ENCODE measurements around the gene SAP130.
"Not testable (repeated sequence)": the region's sequence is repeated elsewhere in the genome, so short reads cannot be mapped to it uniquely, and the experiment has no call there.

SAP130 gene

GRCh38 chr2:127953128-127953718 lies 74.6 kb downstream of the SAP130 start:
- DNase-seq (ENCODE audit: low read depth, low spot score), result no peak

DNA sequence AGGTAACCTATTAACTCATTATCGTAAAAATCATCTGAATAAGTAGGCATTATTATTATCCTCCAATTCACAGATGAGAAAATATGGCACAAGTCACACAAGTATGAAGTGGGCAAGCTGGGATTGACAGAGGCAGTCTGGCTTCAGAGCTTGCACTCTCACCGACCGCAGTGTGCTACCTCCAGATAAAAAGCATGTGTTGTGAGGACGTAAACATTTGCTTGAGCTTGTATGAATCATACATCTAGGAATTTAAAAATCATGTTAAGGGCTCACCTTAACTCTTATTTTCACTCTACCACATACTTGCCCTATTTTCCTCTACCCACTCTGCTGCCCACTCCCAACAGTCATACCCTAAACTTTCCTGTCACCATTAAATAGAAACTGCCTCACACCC lies 76.8 kb downstream of the SAP130 start:
- no peak for DNase-seq (ENCODE audit: low read depth, low spot score)

- DNase-seq (ENCODE audit: low read depth, low spot score), result no peak
These were observed 77.6 kb downstream of the SAP130 start for GRCh38 chr2:127950264-127950663.

GRCh38 chr2:127945281-127945680 lies 82.6 kb downstream of the SAP130 start:
- no peak for DNase-seq (ENCODE audit: low read depth, low spot score)

DNA sequence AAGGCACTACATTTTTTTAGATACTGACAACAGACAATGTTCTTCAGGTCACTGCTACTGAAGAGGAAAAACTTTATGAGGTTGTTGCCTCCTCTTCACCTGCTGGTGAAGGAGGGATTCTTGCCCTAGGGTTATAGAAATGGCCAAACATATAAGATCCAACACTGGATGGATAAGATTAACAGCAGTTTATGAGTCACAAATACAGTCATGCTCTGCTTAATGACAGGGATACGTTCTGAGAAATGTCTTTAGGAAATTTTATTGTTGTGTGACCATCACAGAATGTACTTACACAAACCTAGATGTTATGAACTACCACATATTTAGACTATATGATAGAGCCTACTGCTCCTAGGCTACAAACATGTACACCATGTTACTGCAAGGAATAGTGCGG lies 84.7 kb downstream of the SAP130 start:
- no peak for DNase-seq (ENCODE audit: low read depth, low spot score)

DNA sequence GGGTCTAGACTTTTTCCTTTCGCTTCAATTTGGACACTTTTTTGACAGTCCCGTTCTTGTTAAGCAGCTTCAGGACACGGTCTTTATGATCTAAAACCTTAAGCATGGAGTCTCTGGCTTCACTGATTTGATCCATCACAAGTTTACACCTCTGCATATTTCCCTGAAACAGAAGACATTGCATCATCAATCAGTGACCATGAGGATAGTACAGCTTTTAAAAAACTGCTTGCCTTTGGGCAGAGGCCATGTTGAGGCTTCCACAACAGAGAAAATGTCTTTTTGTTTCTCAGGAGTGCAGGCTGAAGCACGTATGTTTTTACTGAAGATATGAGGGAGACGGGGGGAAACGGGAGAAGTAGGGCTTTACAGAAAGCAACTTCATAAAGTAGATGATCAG lies 85.9 kb downstream of the SAP130 start:
- DNase-seq (ENCODE audit: low read depth, low spot score), result no peak

- peak; percentile 2 for DNase-seq (ENCODE audit: low read depth, low spot score)
These were observed 86.4 kb downstream of the SAP130 start for GRCh38 chr2:127941461-127941860.

DNA sequence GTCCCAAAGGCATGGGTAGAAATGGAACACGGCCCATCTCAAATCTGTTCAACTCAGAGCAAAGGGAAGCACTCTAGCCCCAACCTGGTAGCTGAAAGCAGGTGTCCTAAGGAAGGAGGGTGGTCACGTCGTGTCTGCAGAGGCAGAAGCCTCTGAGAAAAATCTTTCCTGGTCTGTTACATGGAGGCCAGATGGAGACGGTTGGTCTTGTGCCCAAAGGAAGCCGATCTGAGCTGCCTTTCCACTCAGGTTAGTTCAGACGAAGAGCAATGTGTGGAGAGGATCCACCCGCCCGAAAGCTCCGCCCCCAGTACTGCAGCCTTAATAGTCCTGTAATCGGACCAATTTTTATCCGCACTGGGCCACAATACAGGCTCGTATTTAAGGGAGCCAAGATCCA lies 87.2 kb downstream of the SAP130 start:
- no peak for DNase-seq (ENCODE audit: low read depth, low spot score)

DNA sequence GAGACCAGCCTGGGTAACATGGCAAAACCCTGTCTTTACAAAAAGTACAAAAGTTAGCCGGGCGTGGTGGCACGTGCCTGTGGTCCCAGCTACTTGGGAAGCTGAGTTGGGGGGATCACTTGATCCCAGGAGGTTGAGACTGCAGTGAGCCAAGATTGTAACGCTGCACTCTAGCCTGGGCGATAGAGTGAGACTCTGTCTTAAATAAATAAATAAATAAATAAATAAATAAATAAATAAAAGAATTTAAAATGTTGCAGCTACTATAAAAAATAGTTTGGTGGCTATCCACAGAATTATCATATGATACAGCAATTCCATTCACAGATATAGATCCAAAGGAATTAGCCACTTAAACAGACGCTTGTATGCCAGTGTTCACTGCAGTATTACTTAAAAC lies 92.5 kb downstream of the SAP130 start:
- no peak for DNase-seq (ENCODE audit: low read depth, low spot score)

DNA sequence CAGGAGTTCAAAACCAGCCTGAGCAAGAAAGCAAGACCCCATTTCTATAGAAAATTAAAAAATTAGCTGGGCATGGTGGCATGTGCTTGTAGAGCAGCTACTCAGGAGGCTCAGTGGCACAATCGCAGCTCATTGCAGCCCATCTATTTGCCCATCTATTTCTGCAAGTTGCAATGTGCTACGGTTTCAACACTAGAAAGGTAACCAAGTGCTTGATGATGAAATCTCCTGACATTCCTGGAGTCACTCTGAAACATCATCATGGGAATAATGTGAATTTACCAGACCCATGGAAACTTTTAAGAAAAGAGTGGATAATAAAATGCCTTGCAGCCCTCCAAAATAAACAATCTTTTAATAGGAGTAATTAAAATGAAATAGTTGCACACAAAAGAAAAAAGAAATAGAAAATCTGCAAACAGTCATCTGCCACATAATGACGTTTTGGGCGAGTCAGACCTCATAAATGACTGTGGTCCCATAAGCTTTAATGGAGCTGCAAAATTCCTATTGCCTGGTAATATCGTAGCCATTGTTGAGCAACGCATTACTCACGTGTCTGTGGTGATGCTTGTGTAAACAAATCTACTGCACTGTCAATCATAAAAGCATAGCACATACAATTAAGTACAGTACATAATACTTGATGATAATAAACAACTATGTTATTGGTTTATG lies 95.5 kb downstream of the SAP130 start:
- DNase-seq (ENCODE audit: low read depth, low spot score), result no peak

DNA sequence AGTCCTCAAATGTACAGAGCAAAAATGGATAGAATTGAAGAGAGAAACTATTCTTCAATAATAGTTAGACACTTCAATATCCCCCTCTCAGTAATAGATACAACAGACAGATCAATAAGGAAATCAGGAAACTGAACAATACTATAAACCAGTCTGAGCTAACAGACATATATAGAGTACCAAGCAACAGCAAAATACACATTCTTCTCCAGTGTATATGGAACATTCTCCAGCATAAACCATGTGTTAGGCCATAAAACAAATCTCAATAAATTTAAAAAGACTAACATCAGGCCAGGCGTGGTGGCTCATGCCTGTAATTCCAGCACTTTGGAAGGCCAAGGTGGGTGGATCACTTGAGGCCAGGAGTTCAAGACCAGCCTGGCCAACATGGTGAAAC lies 98.4 kb downstream of the SAP130 start:
- no peak for DNase-seq (ENCODE audit: low read depth, low spot score)

GRCh38 chr2:127927384-127927783 lies 100.5 kb downstream of the SAP130 start:
- DNase-seq (ENCODE audit: low read depth, low spot score), result no peak

- no peak for DNase-seq (ENCODE audit: low read depth, low spot score)
These were observed 109.9 kb downstream of the SAP130 start for GRCh38 chr2:127917916-127918315.

DNA sequence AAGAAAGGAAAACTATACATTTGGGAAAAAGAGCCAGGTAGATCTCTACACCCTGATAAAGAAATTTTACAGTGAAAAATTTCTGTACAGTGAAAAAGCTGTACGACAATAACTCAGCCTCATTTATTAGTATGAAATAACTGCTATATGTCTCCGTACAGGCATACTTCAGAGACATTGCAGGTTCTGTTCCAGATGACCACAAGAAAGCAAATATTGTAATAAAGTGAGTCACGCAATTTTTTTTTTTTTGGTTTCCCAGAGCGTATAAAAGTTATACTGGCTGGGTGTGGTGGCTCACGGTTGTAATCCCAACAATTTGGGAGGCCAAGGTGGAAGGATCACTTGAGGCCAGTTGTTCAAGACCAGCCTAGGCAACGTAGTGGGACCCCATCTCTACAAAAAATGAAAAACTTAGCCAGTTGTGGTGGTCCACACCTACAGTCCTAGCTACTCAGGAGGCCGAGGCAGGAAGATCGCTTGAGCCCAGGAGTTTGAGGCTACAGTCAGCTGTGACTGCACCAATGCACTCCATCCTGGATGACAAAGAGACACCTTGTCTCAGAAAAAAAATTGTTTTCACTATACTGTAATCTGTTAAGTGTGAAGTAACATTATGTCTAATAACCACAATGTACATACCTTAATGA lies 113.9 kb downstream of the SAP130 start:
- DNase-seq (ENCODE audit: low read depth, low spot score), result no peak

GRCh38 chr2:127911737-127912136 lies 116.1 kb downstream of the SAP130 start:
- no peak for DNase-seq (ENCODE audit: low read depth, low spot score)

DNA sequence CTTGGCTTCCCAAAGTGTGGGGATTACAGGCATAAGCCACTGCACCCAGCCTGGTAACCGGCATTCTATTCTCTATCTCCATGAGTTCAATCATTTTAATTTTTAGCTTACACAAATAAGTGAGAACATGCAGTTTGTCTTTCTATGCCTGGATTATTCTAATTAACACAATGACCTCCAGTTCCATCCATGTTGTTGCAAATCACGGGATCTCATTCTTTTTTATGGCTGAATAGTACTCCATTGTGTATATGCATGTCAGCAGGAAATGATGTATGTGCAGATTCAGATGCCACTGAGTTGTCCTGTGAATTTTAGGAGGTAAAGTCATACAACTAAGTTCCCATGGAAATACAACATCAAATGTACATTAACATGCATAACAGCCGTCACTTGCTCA lies 117.4 kb downstream of the SAP130 start:
- DNase-seq (ENCODE audit: low read depth, low spot score), result no peak

- DNase-seq (ENCODE audit: low read depth, low spot score), result no peak
These were observed 118.8 kb downstream of the SAP130 start for GRCh38 chr2:127909019-127909418.

DNA sequence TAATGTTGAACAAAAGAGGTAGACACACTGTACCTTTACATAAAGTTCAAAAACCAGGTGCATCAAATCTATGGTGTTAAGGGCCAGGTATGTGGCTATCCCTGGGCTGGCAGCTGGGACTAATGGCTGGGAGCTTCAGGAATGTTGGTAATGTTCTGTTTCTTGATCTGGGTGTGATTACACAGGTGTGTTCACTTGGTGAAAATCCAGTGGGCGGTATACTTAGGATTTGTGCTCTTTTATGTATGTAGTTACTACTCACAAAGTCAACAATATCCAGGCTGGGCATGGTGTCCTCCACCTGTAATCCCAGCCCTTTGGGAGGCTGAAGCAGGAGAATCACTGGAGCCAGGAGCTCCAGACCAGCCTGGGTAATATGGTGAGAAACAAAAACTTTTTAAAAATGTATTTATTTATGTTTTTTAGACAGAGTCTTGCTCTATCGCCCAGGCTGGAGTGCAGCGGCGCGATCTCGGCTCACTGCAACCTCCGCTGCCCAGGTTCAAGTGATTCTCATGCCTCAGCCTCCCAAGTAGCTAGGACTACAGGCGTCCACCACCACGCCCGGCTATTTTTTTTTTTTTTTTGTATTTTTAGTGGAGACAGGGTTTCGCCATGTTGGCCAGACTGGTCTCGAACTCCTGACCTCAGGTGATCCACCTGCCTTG lies 120.0 kb downstream of the SAP130 start:
- DNase-seq (ENCODE audit: low read depth, low spot score), result not testable (repeated sequence)

- no peak for DNase-seq (ENCODE audit: low read depth, low spot score)
These were observed 121.5 kb downstream of the SAP130 start for GRCh38 chr2:127906206-127906926.

- no peak for DNase-seq (ENCODE audit: low read depth, low spot score)
These were observed 126.4 kb downstream of the SAP130 start for GRCh38 chr2:127901339-127902056.

GRCh38 chr2:127897531-127898211 lies 130.2 kb downstream of the SAP130 start:
- DNase-seq (ENCODE audit: low read depth, low spot score), result no peak

Data from smooth muscle cell of the brain vasculature (primary cell).